LNCAP (cell line): ENCODE measurements around the gene CCDC177.

Source experiments
- CTCF ChIP-seq: fragments of 450-650 bp; IDR thresholded peaks from 2 replicates; pipeline ENCODE4 v1.5.1; 2017; ENCODE audit warnings: mild to moderate bottlenecking

CCDC177 gene

DNA sequence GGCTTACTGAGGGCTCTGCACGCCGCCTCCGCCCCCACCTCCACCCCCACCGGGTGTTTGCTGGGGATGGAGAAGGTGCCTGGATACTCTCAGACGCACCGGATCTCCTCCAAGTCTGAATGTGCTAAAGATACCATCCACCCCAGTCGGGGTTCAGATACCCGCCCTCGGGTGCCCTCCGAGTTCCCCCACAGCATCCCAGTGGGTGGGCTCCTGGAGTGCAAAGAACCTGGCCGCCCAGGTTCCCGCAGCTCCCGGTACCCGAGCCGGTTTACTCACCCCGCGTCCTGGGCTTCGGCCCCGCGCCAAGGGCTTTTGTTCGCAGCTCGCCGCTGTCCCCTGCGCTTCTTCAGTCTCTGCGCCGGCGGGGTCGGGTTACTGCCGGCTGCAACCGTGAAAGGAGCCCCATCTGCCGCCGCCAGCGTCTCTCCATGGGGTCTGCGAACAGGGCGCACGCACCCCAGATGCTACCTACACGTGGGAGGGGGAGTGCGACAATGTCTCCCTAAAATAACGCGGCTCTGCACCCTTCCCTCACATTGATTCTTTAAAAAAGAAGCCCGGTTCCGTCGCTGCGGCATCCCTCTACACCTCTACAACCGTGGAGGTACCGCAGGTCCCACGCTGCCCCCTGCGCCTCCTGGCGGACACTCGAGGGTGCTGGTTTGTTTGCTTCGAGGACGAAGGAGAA is at the start of gene CCDC177:
Gene CCDC177 (minus strand): TSS at position 609 of the 691 bp plus-strand sequence. CDS start 1,249 bp downstream, outside the sequence.
- peak; percentile 95 for TF ChIP-seq CTCF

GRCh38 chr14:69624136-69624535 is 49.5 kb upstream of the CCDC177 start:
- TF ChIP-seq CTCF, result no peak

- no peak for TF ChIP-seq CTCF
Observed at GRCh38 chr14:69620981-69621380, 46.3 kb upstream of the CCDC177 start.

GRCh38 chr14:69620211-69620611 is 45.5 kb upstream of the CCDC177 start:
- no peak for TF ChIP-seq CTCF

DNA sequence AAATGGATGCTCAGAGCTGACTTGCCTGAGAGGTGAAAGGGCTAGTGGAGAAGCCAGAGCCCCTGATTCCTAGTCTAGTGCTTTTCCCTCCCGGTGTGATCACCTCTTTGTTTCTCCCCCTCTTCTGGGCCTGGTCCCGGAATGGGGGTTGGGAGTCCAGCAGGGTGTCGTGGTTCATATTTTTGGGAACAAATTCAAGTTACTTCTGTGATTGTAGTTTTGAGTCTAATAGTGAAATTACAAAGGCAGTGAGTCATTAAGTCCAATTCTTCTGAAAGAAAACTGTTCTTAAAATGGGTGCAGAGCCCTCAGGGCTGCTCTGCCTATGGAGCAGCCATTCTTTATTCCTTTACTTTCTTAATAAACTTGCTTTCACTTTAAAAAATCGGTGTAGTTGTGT is 44.3 kb upstream of the CCDC177 start:
- no peak for TF ChIP-seq CTCF

GRCh38 chr14:69617796-69618195 is 43.1 kb upstream of the CCDC177 start:
- TF ChIP-seq CTCF, result no peak

DNA sequence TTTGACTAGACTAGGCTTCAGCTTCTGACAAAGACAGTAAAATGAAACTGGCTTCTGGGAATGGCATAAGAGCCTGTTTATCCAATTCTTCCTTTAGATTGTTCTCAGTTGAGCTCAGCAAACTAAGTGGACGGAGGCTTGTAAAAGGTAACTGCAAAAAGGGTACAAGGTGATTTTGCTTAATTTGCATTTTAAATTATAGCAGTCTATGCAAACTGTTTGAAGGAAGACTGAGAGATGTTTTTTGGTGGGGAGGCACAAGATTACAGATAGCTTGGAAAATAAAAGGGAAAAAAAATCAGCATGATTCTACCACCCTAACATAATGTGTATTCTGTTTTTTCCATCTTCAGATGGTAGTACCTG is 41.7 kb upstream of the CCDC177 start:
- TF ChIP-seq CTCF, result no peak
